Peyer's patch (tissue), 4 donors: ENCODE data around the gene MTERF1.

Experiments used
- POLR2A ChIP-seq, 2 donors: fragments of 450-650 bp; IDR thresholded peaks; one replicate each; pipeline ENCODE4 v1.5.1; 2017; ENCODE audit warnings: antibody characterized with exemption in 2 of 2, mild to moderate bottlenecking in 2 of 2, moderate library complexity in 2 of 2
- TF ChIP-seq, protein P1 (sequence below), 6 experiments: fragments of 450-650 bp in 4 of 6; fragments of 200-600 bp in 2 of 6; sonication (generic) in 1 of 6; IDR thresholded peaks; one replicate each; pipeline ENCODE4 v1.5.1; 2017 to 2019; ENCODE audit warnings: antibody characterized with exemption in 6 of 6, mild to moderate bottlenecking in 3 of 6, moderate library complexity in 1 of 6

DNA sequence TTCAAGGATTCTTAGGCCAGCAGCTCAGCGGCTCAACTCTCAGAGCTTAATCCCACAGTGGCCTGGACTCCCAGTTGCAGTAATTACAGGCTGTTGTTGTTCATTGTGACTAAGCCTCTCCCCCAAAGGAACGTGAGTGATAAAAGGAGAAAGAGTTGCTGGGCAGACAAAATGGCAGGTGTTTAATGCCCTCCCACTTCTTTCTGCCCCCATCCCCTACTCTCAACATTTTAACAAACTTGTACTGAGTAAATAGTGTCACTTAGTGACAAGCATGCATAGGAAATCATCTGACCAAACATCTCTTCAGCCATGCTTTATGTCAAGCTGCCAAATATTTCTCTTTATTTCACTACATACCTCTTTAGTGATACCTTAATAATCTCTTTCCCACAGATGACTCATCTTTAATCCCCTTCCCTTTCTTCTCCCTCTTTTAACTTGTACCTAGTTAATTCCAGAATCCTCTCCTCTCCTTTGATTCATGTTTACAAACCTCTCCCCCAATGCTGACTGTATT is 12.4 kb upstream of the MTERF1 start:
- TF ChIP-seq, protein P1, sequence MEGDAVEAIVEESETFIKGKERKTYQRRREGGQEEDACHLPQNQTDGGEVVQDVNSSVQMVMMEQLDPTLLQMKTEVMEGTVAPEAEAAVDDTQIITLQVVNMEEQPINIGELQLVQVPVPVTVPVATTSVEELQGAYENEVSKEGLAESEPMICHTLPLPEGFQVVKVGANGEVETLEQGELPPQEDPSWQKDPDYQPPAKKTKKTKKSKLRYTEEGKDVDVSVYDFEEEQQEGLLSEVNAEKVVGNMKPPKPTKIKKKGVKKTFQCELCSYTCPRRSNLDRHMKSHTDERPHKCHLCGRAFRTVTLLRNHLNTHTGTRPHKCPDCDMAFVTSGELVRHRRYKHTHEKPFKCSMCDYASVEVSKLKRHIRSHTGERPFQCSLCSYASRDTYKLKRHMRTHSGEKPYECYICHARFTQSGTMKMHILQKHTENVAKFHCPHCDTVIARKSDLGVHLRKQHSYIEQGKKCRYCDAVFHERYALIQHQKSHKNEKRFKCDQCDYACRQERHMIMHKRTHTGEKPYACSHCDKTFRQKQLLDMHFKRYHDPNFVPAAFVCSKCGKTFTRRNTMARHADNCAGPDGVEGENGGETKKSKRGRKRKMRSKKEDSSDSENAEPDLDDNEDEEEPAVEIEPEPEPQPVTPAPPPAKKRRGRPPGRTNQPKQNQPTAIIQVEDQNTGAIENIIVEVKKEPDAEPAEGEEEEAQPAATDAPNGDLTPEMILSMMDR (IDR thresholded peaks at IDR 0.05): no peak
- no peak for TF ChIP-seq POLR2A (IDR thresholded peaks at IDR 0.05)
